PC-9 (cell line): ENCODE measurements around the gene XYLT2. TPM values are rescaled to one million over a fixed set of nuclear protein-coding genes. Genes with fewer than 3 reads are reported as not detected.

ENCODE experiments used
- BruUV-seq: library from RNA; stranded (reverse); fragments of 400-500 nt; replicated peaks from 2 replicates; lab custom pipeline; 2021; lab: Mats Ljungman, UMichigan
- CTCF ChIA-PET: fragments of 300-600 bp; sonication (Branson Sonifier 250); formaldehyde crosslinking; loops from one replicate; lab custom pipeline; 2022; ENCODE audit warnings: antibody characterized with exemption; lab: Charles Lee
- POLR2A ChIA-PET: fragments of 300-600 bp; sonication (Branson Sonifier 250); formaldehyde crosslinking; loops from one replicate; lab custom pipeline; 2022; ENCODE audit warnings: antibody characterized with exemption; ENCODE audit not compliant: unreplicated experiment; lab: Charles Lee
- DNase-seq, 2 experiments: peaks; one replicate each; pipeline versions ENCODE4 v3.0.0 to v3.0.0-alpha.2; 2015 to 2022; ENCODE audit warnings: mixed read lengths in 1 of 2
- H2AFZ ChIP-seq: fragments of 200-600 bp; sonication (generic); 2 replicates; pipeline ENCODE4 v1.8.1; 2017; ENCODE audit warnings: antibody characterized with exemption
- H3F3A ChIP-seq: fragments of 200-600 bp; sonication (generic); 2 replicates; pipeline ENCODE4 v1.8.1; 2017; ENCODE audit warnings: antibody characterized with exemption, mild to moderate bottlenecking, low read depth; ENCODE audit not compliant: insufficient read depth
- H3K27ac ChIP-seq: fragments of 200-600 bp; sonication (generic); 2 replicates; pipeline ENCODE4 v1.6.1; 2016; ENCODE audit warnings: mixed run types
- H3K27me3 ChIP-seq: fragments of 200-600 bp; sonication (generic); 2 replicates; pipeline ENCODE4 v1.6.1; 2016; ENCODE audit warnings: low read depth, mixed run types; ENCODE audit not compliant: insufficient read depth
- H3K36me3 ChIP-seq: fragments of 200-600 bp; sonication (generic); 2 replicates; pipeline ENCODE4 v1.6.1; 2016; ENCODE audit warnings: low read depth, mixed run types
- H3K4me1 ChIP-seq: fragments of 200-600 bp; sonication (generic); replicated peaks from 2 replicates; pipeline ENCODE4 v1.6.1; 2016; ENCODE audit warnings: mixed run types; ENCODE audit not compliant: insufficient read depth
- H3K4me2 ChIP-seq: fragments of 200-600 bp; sonication (generic); 2 replicates; pipeline ENCODE4 v1.6.1; 2017; ENCODE audit warnings: mixed run types
- H3K4me3 ChIP-seq: fragments of 200-600 bp; sonication (generic); 2 replicates; pipeline ENCODE4 v1.6.1; 2016; ENCODE audit warnings: mixed run types
- H3K79me2 ChIP-seq: fragments of 200-600 bp; sonication (generic); 2 replicates; pipeline ENCODE4 v1.6.1; 2017; ENCODE audit warnings: low read depth, mixed run types
- H3K9me2 ChIP-seq: fragments of 200-600 bp; sonication (generic); 2 replicates; pipeline ENCODE4 v1.8.1; 2017; ENCODE audit warnings: mild to moderate bottlenecking; ENCODE audit not compliant: insufficient read depth
- H3K9me3 ChIP-seq: fragments of 200-600 bp; sonication (generic); 2 replicates; pipeline ENCODE4 v1.8.1; 2016; ENCODE audit warnings: low read depth; ENCODE audit not compliant: insufficient read depth
- H4K20me1 ChIP-seq: fragments of 200-600 bp; sonication (generic); 2 replicates; pipeline ENCODE4 v1.8.1; 2017; ENCODE audit not compliant: insufficient read depth
- EZH2 ChIP-seq: fragments of 200-600 bp; sonication (generic); IDR thresholded peaks from 2 replicates; pipeline ENCODE4 v1.8.0; 2017; ENCODE audit warnings: antibody characterized with exemption, low read depth
- intact Hi-C: fragments of 100-400 bp; cut with micrococcal nuclease; formaldehyde crosslinking; loops from one replicate; pipeline ENCODE4 v1.10.0; 2022; ENCODE audit not compliant: unreplicated experiment
- total RNA-seq: library from RNA; stranded (reverse); gene quantifications from 2 replicates; pipeline ENCODE4 v1.2.3, GENCODE V29; 2021
- TF ChIP-seq, protein P1 (sequence below): fragments of 200-600 bp; sonication (generic); conservative IDR thresholded peaks from 2 replicates; pipeline ENCODE4 v1.6.1; 2017; ENCODE audit warnings: mixed run types, antibody characterized with exemption, mild to moderate bottlenecking, moderate library complexity

XYLT2 gene
- total RNA-seq, 1 experiment from 2014 or later, result 37.5 TPM

DNA sequence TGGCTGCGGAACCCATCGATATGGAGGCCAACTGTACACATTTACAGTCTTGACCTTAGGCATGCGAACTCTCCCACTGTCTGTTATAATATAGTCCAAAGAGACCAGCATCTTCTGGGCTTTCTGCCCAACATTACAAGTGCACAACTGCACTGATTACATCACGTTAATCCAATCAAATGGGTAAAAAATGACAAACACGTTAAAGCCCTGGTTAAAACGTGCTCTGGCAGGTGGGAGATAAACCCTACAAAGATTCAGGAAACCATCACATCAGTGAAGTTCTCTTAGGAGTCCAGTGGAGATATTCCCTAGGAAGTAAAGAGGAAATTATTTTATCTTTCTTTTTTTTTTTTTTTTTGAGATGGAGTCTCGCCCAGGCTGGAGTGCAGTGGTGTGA is 23.7 kb upstream of the XYLT2 start:
- Histone ChIP-seq H3K9me2 (no peaks in the 10 kb centered on the region), H3K4me1 (no peaks in the 10 kb centered on the region), H3K9me3 (no peaks in the 10 kb centered on the region), H4K20me1 (no peaks in the 10 kb centered on the region), H3K36me3 (no peaks in the 10 kb centered on the region), H3K27ac (no peak overlapping the region), H3K4me2 (no peak overlapping the region), H3K4me3 (no peak overlapping the region), H3K79me2 (no peaks in the 10 kb centered on the region), H2AFZ (no peak overlapping the region), H3F3A (no peaks in the 10 kb centered on the region), H3K27me3 (peaks cover 7% of the 10 kb centered on the region; the same call in 1 of the 2 replicates)
- BruUV-seq, result no TSS peak
- DNase-seq, result no peak
- POLR2A ChIA-PET, result no interaction called here
- intact Hi-C loops, result no loop called here
- CTCF ChIA-PET, result no interaction called here
- TF ChIP-seq, protein P1, sequence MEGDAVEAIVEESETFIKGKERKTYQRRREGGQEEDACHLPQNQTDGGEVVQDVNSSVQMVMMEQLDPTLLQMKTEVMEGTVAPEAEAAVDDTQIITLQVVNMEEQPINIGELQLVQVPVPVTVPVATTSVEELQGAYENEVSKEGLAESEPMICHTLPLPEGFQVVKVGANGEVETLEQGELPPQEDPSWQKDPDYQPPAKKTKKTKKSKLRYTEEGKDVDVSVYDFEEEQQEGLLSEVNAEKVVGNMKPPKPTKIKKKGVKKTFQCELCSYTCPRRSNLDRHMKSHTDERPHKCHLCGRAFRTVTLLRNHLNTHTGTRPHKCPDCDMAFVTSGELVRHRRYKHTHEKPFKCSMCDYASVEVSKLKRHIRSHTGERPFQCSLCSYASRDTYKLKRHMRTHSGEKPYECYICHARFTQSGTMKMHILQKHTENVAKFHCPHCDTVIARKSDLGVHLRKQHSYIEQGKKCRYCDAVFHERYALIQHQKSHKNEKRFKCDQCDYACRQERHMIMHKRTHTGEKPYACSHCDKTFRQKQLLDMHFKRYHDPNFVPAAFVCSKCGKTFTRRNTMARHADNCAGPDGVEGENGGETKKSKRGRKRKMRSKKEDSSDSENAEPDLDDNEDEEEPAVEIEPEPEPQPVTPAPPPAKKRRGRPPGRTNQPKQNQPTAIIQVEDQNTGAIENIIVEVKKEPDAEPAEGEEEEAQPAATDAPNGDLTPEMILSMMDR, result no peak

DNA sequence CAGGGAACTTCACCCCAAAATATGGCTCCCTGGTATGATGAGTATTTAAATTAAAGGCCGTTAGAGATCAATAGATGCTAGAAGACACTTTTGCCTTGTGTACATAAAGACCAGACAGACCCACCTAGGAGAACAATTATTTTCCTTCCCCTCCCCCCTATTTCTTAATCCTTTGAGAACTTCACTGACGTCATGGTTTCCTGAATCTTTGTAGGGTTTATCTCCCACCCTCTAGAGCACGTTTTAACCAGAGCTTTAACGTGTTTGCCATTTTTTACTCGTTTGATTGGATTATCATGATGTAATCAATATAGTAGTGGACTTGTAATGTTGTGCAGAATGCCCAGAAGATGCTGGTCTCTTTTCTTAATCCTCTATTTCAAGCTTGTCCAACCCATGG is 22.9 kb upstream of the XYLT2 start:
- no peaks in the 10 kb centered on the region for H3K79me2 ChIP-seq
- no TSS peak for BruUV-seq
- no peaks in the 10 kb centered on the region for H3K4me1 ChIP-seq
- no peaks in the 10 kb centered on the region for H3K9me3 ChIP-seq
- no peak overlapping the region for H2AFZ ChIP-seq
- DNase-seq, result no peak
- no peak overlapping the region for H3K27ac ChIP-seq
- no peaks in the 10 kb centered on the region for H3K9me2 ChIP-seq
- intact Hi-C loops, result no loop called here
- H3K4me2 ChIP-seq, result no peak overlapping the region
- ChIA-PET POLR2A (no interaction called here), CTCF (no interaction called here)
- H3K4me3 ChIP-seq, result no peak overlapping the region
- peaks cover 7% of the 10 kb centered on the region; the same call in 1 of the 2 replicates for H3K27me3 ChIP-seq
- TF ChIP-seq, protein P1, result no peak
- no peak for TF ChIP-seq EZH2
- H4K20me1 ChIP-seq, result no peaks in the 10 kb centered on the region
- no peaks in the 10 kb centered on the region for H3K36me3 ChIP-seq
- no peaks in the 10 kb centered on the region for H3F3A ChIP-seq

DNA sequence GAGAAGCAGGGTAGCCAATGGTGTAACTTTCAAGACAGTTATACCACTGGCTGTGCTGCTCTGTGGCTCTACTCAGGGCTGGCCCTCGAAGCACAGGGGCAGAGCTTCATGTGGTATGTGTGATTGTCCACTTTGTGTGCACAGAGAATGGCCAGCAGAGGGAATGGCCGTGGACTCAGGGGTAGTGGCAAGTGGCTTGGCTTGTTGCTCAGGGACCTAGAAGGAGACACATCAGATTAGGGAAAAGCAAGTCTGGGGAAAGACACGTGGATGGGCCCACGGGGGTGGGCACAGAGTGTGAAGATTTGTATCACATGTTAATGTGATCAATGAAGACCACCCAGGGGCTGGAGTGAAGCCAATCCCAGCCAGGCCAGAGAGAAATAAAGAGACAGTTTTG is 20.0 kb upstream of the XYLT2 start:
- TF ChIP-seq, protein P1, result no peak
- no peak for TF ChIP-seq EZH2
- DNase-seq, result no peak
- Histone ChIP-seq H3K27me3 (no peaks in the 10 kb centered on the region), H2AFZ (no peak overlapping the region), H3F3A (no peaks in the 10 kb centered on the region), H3K4me1 (no peaks in the 10 kb centered on the region), H3K36me3 (no peaks in the 10 kb centered on the region), H3K79me2 (no peaks in the 10 kb centered on the region), H3K4me2 (no peak overlapping the region), H3K9me2 (no peaks in the 10 kb centered on the region), H3K9me3 (no peaks in the 10 kb centered on the region), H3K4me3 (no peak overlapping the region), H3K27ac (no peak overlapping the region), H4K20me1 (no peaks in the 10 kb centered on the region)
- ChIA-PET CTCF (no interaction called here), POLR2A (no interaction called here)
- intact Hi-C loops, result no loop called here
- no TSS peak for BruUV-seq
